ENCODE measurements around the gene RHOXF2. TPM values are rescaled to one million over a fixed set of nuclear protein-coding genes. Genes with fewer than 3 reads are reported as not detected.
"Not testable (repeated sequence)": the region's sequence is repeated elsewhere in the genome, so short reads cannot be mapped to it uniquely, and the experiment has no call there.

RHOXF2 gene
- total RNA-seq, 1 experiment from 2014 or later = not detected

GRCh38 chrX:120159086-120159485, 673 bp downstream of the RHOXF2 start:
- H3K36me3 ChIP-seq, H3K27me3 ChIP-seq, DNase-seq, H3K4me3 ChIP-seq, H3K9me3 ChIP-seq: not testable (repeated sequence)

DNA sequence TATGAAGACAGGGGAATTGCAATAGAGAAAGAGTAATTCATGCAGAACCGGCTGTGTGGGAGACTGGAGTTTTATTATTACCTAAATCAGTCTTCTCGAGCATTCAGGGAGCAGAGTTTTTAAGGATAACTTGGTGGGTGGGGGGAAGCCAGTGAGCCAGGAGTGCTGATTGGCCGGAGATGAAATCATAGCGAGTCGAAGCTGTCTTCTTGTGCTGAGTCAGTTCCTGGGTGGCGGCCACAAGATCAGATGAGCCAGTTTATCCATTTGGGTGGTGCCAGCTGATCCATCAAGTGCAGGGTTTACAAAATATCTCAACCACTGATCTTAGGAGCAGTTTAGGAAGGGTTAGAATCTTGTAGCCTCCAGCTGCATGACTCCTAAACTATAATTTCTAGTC, 34.8 kb downstream of the RHOXF2 start:
- DNase-seq, H3K36me3 ChIP-seq, H3K9me3 ChIP-seq, H3K27me3 ChIP-seq, H3K4me3 ChIP-seq: not testable (repeated sequence)

GRCh38 chrX:120193720-120194119, 35.3 kb downstream of the RHOXF2 start:
- H3K9me3 ChIP-seq, DNase-seq, H3K27me3 ChIP-seq, H3K36me3 ChIP-seq, H3K4me3 ChIP-seq: not testable (repeated sequence)

- H3K4me3 ChIP-seq, DNase-seq: not testable (repeated sequence)
Observed at GRCh38 chrX:120195786-120196185, 37.4 kb downstream of the RHOXF2 start.

GRCh38 chrX:120196626-120197283, 38.3 kb downstream of the RHOXF2 start:
- not testable (repeated sequence) for H3K27me3 ChIP-seq, H3K4me3 ChIP-seq, H3K36me3 ChIP-seq, DNase-seq, H3K9me3 ChIP-seq

More at GRCh38 chrX:120195786-120196185, 37.4 kb downstream of the RHOXF2 start:
- H3K9me3 ChIP-seq, H3K27me3 ChIP-seq, H3K36me3 ChIP-seq: not testable (repeated sequence)

GRCh38 chrX:120200851-120201250, 42.4 kb downstream of the RHOXF2 start:
- Histone ChIP-seq H3K4me3 (no peak overlapping the region), H3K9me3 (no peaks in the 10 kb centered on the region), H3K27me3 (no peaks in the 10 kb centered on the region), H3K36me3 (no peaks in the 10 kb centered on the region)
- DNase-seq = no peak

DNA sequence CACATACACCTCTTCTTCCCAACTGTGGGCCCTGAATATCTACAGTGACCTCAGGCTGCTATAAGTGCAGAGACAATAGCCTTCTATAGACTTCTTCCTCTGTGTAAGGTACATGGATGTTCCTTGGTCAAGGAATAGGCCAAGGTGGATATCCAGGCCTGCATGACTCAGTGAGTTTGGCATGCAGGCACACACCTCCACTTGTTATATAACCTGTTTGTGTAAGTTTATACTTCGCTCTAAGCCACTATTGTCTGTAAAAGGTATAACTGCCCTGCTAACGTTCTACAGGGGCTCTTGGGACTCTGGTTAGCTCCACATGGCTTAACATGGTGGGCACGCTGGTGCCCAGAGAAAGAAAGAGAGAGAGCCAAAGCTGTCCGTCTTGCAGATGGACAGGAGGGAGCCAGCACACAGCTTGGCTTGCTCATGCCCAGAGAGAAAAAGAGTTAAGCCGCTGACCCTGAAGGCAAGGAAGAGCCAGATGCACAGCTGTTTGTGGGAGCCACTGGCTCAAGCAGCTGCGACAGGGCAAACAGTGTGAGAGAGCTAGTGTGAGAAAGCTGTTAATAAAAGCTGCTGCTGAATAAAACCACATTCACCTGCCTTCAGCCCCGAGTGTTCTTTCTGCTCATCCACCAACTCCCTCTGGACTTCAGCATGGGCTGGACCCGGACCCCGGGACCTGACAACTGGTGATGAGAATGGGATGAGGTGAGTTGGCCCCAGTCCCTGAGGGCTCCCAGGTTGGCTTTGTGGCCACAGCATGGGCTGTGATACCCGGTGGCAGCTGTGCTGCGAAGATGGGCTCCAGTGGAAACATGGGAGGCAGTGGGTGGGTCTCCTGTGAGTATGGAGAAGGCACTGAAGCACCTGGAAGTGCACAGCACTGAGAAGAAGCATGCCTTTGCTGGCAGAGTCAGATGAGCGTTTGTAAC, 47.7 kb downstream of the RHOXF2 start:
- no peak for DNase-seq
- Histone ChIP-seq H3K4me3 (no peak overlapping the region), H3K27me3 (no peaks in the 10 kb centered on the region), H3K9me3 (no peaks in the 10 kb centered on the region), H3K36me3 (no peaks in the 10 kb centered on the region)

- no peak overlapping the region for H3K4me3 ChIP-seq
- no peaks in the 10 kb centered on the region for H3K9me3 ChIP-seq
- no peaks in the 10 kb centered on the region for H3K27me3 ChIP-seq
- DNase-seq = no peak
- H3K36me3 ChIP-seq = no peaks in the 10 kb centered on the region
Observed at GRCh38 chrX:120207009-120207605, 48.7 kb downstream of the RHOXF2 start.

DNA sequence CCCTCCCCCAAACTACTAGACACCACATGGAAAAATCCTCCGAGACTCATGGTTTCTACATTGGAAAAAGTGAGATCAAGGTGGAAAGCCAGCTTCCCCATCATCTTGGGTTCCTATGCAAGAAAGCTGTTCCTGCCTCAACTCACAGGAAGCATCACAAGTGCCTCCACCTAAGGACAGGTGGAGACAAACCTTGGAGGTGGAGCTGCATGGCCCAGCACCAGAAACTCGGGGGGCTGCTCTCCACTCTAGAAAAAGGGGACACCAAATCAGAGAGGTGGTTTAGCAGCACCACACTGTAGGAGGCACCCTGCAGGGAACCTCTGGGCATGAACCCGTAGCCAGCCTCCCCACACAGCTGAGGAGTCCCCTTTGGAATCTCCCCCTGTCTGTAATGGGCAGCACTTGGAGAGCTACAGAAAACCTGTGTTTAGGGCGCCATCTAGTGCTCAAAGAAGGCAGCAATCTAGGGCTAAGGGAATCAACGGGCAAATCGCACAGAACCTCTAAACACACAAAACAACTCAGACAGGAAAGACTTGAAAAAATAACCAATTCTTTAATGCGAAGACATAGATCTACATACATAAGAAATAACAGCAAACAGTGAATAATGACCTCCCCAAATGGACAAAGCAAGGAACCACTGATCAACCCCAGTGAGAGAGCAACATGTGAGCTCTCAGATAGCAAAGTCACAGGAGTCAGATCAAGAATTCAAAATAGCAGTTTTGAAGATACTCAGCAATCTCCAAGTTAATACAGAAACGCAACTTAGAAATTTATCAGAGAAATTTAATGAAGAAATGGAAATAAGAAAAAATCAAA, 55.2 kb downstream of the RHOXF2 start:
- H3K36me3 ChIP-seq = no peaks in the 10 kb centered on the region
- H3K27me3 ChIP-seq = no peaks in the 10 kb centered on the region; the same call in 1 of the 2 replicates
- no peak overlapping the region for H3K4me3 ChIP-seq
- H3K9me3 ChIP-seq = no peaks in the 10 kb centered on the region
- peak; percentile 14 for DNase-seq

Other genes with a start within 250 kb of the RHOXF2 start
- gene NKAP, start 214.9 kb upstream of the RHOXF2 start, total RNA-seq (2014; rRNA removed; shearing (Covaris generic); ENCODE audit: low replicate concordance) = 5.0 and 6.2 TPM in 2 replicates
- gene RHOXF2B, start 80.9 kb upstream of the RHOXF2 start, total RNA-seq (2014; rRNA removed; shearing (Covaris generic); ENCODE audit: low replicate concordance) = not detected in 2 replicates
- gene RHOXF1, start 42.7 kb upstream of the RHOXF2 start, total RNA-seq (2014; rRNA removed; shearing (Covaris generic); ENCODE audit: low replicate concordance) = not detected in 2 replicates
- 8.2 and 16.5 TPM in 2 replicates for gene ZBTB33, start 92.2 kb downstream of the RHOXF2 start, total RNA-seq (2014; rRNA removed; shearing (Covaris generic); ENCODE audit: low replicate concordance)
- not detected in 2 replicates for gene TMEM255A, start 152.8 kb downstream of the RHOXF2 start, total RNA-seq (2014; rRNA removed; shearing (Covaris generic); ENCODE audit: low replicate concordance)
- gene ATP1B4, start 203.5 kb downstream of the RHOXF2 start, total RNA-seq (2014; rRNA removed; shearing (Covaris generic); ENCODE audit: low replicate concordance) = not detected in 2 replicates